Fibroblast of villous mesenchyme (primary cell): ENCODE data around the gene PBX1. TPM values are rescaled to one million over a fixed set of nuclear protein-coding genes. Genes with fewer than 3 reads are reported as not detected.

Experiments
- DNase-seq: peaks from one replicate; pipeline ENCODE4 v3.0.0-alpha.2; 2010; ENCODE audit warnings: low read depth
- H3K4me3 ChIP-seq: 2 replicates; pipeline ENCODE4 v1.5.1; 2011; ENCODE audit warnings: low read depth, mild to moderate bottlenecking, low read length
- total RNA-seq: library from RNA; depleted of rRNA; stranded (reverse); fragments of >200 nt; gene quantifications from 2 replicates; pipeline ENCODE4 v1.2.3, GENCODE V29; 2012
- TF ChIP-seq, protein P1 (sequence below): IDR thresholded peaks from 2 replicates; pipeline ENCODE4 v1.5.1; 2012; ENCODE audit warnings: low read depth, mild to moderate bottlenecking, low read length; ENCODE audit not compliant: insufficient read depth

Gene PBX1
- total RNA-seq, 1 donor = 67.4 TPM

DNA sequence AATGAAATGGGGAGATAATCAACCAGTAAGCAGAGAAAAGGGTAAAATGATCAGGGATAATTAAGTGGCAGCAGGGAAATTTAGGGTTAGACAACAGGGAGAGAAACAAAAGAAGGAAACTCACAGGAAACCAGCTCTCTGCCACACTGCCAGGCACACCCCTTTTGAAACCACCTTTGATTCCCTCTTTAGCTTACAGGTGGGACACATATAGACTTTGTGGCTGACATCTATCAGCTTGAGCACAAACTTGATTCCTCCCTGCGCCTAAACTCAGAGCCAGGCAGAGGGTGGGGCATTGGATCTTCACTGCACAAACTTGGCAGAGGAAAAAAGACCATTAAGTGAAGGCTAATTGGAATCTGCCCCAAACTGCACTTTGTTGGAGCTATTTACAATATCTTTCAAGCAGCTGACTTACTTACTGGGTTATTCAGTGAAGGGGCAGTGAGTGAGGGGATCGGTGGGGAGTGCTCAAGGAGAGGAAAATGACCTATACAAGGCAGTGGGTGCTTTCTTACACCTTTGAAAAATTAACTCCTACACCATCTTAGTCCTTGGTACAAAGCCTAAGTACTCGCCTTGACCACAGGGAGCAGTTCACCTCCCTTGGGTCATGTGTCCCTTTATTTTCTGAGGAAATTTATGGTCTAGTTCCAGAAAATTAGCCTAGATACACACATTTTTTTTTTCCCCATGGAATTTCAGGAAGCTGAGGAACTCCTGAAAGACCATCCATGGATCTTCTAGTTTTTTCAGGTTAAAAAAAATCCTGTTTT is 60.2 kb downstream of the PBX1 start:
- no peak for DNase-seq
- no peak overlapping the region for H3K4me3 ChIP-seq
- TF ChIP-seq, protein P1, sequence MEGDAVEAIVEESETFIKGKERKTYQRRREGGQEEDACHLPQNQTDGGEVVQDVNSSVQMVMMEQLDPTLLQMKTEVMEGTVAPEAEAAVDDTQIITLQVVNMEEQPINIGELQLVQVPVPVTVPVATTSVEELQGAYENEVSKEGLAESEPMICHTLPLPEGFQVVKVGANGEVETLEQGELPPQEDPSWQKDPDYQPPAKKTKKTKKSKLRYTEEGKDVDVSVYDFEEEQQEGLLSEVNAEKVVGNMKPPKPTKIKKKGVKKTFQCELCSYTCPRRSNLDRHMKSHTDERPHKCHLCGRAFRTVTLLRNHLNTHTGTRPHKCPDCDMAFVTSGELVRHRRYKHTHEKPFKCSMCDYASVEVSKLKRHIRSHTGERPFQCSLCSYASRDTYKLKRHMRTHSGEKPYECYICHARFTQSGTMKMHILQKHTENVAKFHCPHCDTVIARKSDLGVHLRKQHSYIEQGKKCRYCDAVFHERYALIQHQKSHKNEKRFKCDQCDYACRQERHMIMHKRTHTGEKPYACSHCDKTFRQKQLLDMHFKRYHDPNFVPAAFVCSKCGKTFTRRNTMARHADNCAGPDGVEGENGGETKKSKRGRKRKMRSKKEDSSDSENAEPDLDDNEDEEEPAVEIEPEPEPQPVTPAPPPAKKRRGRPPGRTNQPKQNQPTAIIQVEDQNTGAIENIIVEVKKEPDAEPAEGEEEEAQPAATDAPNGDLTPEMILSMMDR = no peak

DNA sequence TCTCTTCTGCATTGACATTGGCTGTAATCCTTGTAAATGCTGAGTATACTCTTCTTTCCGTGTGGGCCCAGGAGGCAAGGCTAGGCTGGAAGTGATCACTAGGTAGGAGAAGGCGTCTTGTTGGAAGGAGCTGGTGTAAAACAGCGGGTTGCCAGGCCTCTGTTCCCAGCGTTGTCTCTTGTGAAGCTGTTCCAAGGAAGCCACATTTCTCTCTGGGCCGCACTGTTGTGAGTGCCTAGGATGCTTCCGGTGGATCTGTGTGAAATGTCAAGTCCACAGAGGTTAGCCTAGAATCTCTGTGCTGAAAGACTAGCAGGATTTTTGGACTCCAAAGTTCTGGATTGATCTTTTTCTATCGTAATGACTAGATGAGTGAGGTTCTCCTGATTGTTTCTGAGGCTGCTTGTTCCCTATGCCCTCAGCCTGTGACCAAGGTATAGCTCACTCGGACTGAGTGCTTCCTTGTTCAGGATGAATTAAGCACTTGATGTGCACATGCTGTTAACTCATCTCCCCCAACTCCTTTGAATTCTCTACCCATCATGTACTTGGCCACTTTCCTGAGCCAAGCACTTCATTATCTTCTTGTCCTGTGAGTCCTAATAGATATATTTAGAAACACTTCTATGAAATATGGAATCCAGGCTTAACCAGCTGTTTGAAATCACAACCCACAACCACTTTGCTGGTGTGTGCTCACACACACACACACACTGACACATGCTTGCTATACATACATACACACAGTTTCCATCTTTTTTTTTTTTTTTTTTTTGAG is 63.3 kb downstream of the PBX1 start:
- TF ChIP-seq, protein P1 = no peak
- H3K4me3 ChIP-seq = no peak overlapping the region
- DNase-seq = no peak

DNA sequence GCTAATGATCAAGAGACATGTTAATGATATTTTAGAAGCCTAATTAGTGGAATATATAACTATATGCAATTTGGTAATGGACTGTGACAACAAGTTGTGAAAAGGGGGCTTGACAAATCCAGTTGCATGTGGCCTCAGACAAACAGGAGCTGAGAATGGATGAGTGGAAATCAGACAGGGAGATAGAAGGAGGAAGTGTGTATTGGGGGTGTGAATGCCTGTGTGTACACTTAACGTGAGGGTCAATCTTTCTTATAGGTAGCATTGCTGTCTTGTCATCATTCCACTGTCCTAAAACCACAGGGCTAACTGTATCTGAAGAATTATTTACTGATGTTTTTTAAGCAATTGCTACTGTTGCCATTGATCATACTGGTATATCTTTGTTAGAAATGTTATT is 64.8 kb downstream of the PBX1 start:
- no peak overlapping the region for H3K4me3 ChIP-seq
- TF ChIP-seq, protein P1 = no peak
- no peak for DNase-seq

DNA sequence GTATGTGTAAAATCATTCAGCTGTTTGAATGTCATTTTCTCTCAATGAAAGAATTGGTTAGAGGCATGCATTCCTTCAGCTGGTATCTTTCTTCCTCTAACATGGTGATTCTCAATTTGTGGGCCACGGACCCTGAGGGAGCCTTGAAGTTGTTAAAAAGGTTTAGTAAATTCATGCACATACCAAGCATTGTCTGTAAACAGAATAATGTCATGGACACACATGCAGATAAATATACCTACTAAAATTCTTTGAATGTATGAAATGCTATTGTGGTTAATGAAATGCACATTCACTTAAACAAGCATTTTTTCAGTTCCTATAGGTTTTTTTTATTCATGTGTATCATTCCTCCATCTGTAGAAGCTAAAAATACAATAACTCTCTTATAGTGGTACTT is 65.4 kb downstream of the PBX1 start:
- TF ChIP-seq, protein P1 = no peak
- no peak overlapping the region for H3K4me3 ChIP-seq
- DNase-seq = no peak

DNA sequence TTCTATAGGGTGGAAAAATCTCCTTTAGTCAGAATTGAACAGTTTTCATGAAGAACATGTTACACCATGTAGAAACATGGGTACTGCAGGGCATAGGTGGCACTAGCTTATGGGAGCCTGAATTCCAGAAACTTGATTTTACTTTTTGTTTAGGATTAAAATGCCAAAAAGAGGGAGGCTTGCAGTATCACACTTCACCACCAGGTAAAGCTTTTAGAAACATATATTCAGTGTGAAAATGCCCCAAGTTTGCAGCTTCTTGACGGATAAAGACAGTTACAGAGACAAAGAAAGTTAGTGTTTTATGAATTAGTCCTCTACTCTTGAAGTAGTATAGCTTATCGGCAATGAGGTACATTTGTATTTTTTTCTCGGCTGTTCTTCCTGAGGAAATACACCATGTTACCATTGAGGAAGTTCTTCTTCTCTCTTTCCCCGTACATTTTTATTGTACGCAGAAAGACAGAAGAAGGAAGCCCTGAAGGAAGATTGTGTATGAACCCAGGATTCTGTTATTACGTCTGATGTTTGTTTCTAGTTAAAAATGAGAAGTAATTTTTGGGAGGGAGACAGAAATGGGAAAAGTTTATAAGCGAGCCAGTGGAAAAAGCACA is 66.1 kb downstream of the PBX1 start:
- H3K4me3 ChIP-seq = no peak overlapping the region
- TF ChIP-seq, protein P1 = peak; percentile 43
- DNase-seq = no peak

DNA sequence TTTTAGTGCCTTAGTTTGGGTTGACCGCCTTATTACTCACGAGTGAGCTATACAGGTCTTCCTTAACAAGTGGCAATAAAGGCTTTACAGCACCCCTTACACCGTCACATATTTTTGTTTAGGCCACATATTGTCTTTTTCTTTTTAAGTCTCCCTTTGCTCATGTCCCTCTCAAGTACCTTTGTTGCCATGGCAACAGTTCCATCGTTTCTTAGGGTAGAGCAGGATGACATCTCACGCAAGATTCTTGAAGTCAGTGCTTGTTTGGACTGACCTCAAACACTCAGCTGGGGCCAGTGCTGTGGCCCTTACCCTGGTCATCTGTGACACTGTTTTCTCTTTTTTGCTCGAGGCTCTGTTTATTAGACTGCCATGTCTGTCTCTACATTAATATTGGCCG is 69.8 kb downstream of the PBX1 start:
- no peak overlapping the region for H3K4me3 ChIP-seq
- DNase-seq = no peak
- TF ChIP-seq, protein P1 = no peak
